GM10266 (cell line): ENCODE data around the gene GPR152.

Experiments used
- DNase-seq: peaks from one replicate; pipeline ENCODE4 v3.0.0; 2012; ENCODE audit errors: extremely low spot score
- TF ChIP-seq, protein P1 (sequence below): IDR thresholded peaks from 2 replicates; pipeline ENCODE4 v1.5.1; 2012; ENCODE audit warnings: mild to moderate bottlenecking, low read depth; ENCODE audit not compliant: control insufficient read depth, insufficient read depth; ENCODE audit errors: missing control alignments

GPR152 gene

DNA sequence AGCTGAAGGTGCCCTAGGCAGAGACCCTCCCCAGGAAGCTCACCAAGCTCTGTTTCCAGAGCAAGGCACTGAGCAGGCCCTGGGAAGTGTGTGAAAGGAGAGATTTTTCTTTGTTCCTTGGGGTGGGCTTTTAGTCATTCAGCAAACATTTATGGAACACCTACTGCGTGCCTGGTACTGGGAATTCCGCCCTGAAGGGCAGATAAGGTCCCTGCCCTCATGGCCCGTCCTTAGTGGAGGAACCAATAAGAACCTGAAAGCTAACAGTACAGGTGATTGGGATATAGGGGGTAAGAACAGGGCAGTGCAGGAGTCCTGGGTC is 12.6 kb upstream of the GPR152 start:
- no peak for DNase-seq
- TF ChIP-seq, protein P1, sequence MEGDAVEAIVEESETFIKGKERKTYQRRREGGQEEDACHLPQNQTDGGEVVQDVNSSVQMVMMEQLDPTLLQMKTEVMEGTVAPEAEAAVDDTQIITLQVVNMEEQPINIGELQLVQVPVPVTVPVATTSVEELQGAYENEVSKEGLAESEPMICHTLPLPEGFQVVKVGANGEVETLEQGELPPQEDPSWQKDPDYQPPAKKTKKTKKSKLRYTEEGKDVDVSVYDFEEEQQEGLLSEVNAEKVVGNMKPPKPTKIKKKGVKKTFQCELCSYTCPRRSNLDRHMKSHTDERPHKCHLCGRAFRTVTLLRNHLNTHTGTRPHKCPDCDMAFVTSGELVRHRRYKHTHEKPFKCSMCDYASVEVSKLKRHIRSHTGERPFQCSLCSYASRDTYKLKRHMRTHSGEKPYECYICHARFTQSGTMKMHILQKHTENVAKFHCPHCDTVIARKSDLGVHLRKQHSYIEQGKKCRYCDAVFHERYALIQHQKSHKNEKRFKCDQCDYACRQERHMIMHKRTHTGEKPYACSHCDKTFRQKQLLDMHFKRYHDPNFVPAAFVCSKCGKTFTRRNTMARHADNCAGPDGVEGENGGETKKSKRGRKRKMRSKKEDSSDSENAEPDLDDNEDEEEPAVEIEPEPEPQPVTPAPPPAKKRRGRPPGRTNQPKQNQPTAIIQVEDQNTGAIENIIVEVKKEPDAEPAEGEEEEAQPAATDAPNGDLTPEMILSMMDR, result no peak

DNA sequence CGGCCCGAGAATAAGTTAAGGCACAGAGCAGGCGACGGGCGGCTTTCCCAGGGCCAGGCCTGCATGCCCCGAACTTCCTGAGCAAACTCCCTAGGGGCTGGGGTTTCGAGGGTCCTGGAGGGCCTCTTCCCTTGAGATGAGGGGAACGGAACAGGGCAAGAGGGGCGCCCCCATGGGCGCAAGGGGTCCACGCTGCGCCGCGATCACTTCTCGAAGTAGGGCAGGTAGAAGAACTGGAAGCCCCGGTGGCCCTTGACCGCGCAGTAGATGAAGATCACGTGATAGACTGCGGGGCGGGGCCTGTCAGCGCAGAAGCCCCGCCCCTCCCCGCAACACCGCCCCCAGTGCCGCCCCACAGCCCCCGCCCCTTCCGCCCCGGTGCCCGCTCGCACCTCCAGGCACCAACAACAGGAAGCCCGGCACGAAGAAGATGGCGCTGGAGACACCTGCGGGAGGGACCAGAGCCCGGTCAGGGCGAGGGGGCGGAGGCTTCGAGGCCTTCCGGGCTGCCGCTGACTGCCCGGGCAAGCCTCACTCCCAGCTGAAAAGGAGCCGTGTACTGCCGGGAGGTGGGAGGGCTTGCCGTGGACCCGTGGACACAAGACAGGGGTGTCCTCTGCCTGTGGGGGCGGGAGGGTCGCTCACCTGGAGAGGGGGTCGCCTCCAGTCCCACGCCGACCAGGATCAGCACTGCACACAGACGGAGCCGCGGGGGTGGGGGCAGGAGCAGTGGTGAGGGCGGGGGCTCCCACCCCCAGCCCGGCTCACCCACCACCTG is 12.1 kb upstream of the GPR152 start:
- peak; percentile 96 for DNase-seq
- TF ChIP-seq, protein P1, result no peak

DNA sequence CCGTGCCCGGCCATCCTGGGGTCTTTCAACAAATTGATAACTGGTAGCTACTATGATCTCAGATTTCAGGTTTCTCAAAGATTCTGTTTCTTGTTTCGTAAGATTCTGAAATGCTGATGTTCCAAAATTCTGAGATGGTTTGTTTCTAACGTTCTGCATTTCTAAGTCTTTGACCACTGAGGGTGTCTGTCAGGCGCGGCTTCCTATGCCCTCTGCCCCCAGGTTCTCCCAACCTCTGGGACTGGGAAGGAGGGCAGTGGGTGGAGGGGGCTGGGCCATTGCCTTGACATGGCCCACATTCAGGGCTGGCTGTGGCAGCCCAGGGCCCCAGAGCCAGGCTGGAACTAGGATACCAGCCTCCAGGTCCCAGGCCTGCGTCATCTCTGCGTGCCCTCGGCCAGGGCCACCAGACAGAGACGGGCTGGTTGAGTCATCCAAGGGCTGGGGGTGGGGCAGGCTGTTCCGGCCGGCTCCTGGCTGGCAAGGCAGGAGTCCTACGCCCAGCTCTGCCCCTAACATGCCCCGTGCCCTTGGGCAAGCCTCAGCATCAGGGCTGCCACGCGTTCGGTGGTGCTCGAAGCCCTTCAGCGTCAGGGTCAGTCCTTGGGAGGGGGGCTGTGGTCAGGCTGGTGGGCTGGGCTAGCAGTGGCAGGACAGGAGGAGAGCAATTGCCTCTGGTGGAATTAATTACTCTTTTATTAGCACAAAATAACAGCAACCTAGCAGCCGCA is 11.3 kb upstream of the GPR152 start:
- no peak for DNase-seq
- TF ChIP-seq, protein P1, result no peak

DNA sequence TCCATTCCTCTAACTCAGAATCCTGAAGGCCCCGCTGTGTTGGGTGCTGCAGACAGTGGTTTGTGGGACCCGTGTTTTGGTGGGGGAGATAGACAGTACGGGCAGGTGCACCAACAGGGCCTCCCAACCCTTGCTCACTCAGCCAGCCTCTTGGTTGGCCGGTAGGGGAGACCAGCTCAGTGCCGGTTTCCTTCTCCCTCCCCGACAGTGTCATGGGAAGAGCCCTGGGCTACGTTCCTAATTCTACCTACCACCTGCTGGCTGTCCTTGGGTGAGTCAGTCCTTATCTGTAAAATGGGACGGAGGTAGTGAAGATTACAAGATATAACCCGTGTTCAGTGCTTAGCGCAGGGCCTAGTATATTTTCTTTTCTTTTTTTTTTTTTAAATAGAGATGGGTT is 10.7 kb upstream of the GPR152 start:
- TF ChIP-seq, protein P1, result no peak
- DNase-seq, result no peak

DNA sequence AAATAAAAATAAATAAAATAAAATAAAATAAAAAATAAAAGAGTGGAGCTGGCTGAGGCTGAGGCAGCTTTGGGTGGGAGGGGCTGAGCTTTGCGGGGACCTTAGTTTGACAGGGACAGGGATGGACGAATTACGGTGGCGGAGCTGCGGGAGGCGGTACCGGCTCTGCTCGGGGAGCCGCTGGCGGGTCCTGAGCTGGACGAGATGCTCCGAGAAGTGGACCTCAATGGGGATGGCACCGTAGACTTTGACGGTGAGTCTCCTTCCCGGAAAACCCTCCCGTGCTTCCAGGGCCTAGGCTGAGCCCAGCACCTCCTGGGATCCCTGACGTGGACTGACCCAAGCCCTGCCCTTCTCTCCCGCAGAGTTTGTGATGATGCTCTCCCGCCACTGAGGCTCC is 5.7 kb upstream of the GPR152 start:
- no peak for DNase-seq
- TF ChIP-seq, protein P1, result no peak

DNA sequence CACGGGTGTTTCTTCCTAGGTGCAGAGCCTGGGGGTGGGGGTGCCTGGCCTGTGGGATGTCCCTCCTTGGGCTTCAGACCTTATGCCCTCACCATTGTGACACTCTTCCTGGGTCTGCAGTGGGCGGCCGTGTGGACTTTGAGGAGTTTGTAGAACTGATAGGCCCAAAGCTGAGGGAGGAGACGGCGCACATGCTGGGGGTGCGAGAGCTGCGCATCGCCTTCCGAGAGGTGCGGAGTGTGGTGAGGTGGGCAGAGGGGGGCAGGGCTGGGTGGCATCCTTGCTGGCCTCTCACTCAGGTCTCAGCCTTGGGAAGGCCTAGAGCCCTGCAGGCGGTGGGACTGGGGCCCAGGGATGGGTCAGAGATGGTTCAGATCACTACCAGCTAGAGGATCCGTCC is 4.9 kb upstream of the GPR152 start:
- TF ChIP-seq, protein P1, result no peak
- DNase-seq, result no peak

DNA sequence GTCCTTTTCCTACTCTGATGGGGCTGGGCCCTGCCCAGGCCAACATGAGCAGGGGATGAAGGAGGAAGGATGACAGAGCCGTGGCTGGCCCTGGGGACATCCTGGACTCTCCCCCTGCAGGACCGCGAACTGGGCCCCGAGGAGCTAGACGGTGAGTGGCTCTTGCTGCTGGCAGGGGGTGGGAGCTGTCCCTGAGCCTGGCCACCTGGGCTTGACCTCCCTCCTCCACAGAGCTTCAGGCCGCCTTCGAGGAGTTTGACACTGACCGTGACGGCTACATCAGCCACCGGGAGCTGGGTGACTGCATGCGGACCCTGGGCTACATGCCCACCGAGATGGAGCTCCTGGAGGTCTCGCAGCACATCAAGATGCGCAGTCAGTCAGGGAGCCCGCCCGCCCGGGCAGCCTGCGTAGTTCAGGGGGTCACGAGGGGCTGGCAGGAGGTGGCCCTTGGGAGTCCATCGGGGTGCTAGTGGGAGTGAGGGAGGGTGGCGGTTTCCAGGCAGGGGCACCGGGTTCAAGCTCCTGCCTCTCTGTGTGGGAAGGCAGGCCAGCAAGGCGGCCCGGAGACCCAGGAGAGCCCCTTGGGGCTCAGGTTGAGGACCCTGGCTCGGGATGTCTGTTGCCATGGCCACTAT is 3.7 kb upstream of the GPR152 start:
- DNase-seq, result no peak
- TF ChIP-seq, protein P1, result no peak
